Skeletal muscle tissue (tissue), 4 donors: ENCODE data around the gene NFATC1. TPM values are rescaled to one million over a fixed set of nuclear protein-coding genes. Genes with fewer than 3 reads are reported as not detected.

Source experiments
- H3K27ac ChIP-seq: one replicate; pipeline ENCODE4 v1.7.0; 2013; ENCODE audit warnings: mild to moderate bottlenecking, low read depth, low read length, inconsistent platforms
- H3K27me3 ChIP-seq, 3 donors: one replicate each; pipeline ENCODE4 v1.7.0; 2013; ENCODE audit warnings: low read length in 3 of 3; ENCODE audit not compliant: control insufficient read depth in 3 of 3, insufficient read depth in 3 of 3
- H3K36me3 ChIP-seq, 3 donors: one replicate each; pipeline ENCODE4 v1.7.0; 2013; ENCODE audit warnings: low read length in 3 of 3; ENCODE audit not compliant: control insufficient read depth in 3 of 3, insufficient read depth in 3 of 3
- H3K4me1 ChIP-seq, 3 donors: one replicate each; pipeline ENCODE4 v1.7.0; 2013; ENCODE audit warnings: low read length in 3 of 3, mild to moderate bottlenecking in 3 of 3; ENCODE audit not compliant: control insufficient read depth in 3 of 3, insufficient read depth in 3 of 3
- H3K4me3 ChIP-seq, 3 donors: one replicate each; pipeline ENCODE4 v1.7.0; 2013; ENCODE audit warnings: low read length in 3 of 3
- H3K9ac ChIP-seq, 3 donors: one replicate each; pipeline ENCODE4 v1.7.0; 2013; ENCODE audit warnings: low read length in 3 of 3, mild to moderate bottlenecking in 3 of 3, moderate library complexity in 2 of 3, low read depth in 1 of 3
- H3K9me3 ChIP-seq, 3 donors: one replicate each; pipeline ENCODE4 v1.7.0; 2013; ENCODE audit warnings: low read length in 3 of 3; ENCODE audit not compliant: control insufficient read depth in 3 of 3
- total RNA-seq: library from RNA; depleted of rRNA; stranded (reverse); fragments of >200 nt; gene quantifications from one replicate; pipeline ENCODE4 v1.2.3, GENCODE V29; 2014
- donor health status: Osteomylitis.

Gene NFATC1
- total RNA-seq, 1 donor from 2014 or later = 10.4 TPM

GRCh38 chr18:79545736-79546171 lies 150.0 kb downstream of the NFATC1 start:
- no peak overlapping the region for H3K4me3 ChIP-seq
- H3K27me3 ChIP-seq = peaks cover 14 to 34% (median 29%) of the 10 kb centered on the region in 3 donors
- H3K4me1 ChIP-seq = no peaks in the 10 kb centered on the region
- no peak overlapping the region for H3K27ac ChIP-seq
- H3K9ac ChIP-seq = no peak overlapping the region
- no peaks in the 10 kb centered on the region for H3K36me3 ChIP-seq
- no peaks in the 10 kb centered on the region for H3K9me3 ChIP-seq

- Histone ChIP-seq H3K4me3 (no peak overlapping the region), H3K36me3 (no peaks in the 10 kb centered on the region), H3K27me3 (peaks cover 14 to 34% (median 29%) of the 10 kb centered on the region in 3 donors), H3K4me1 (no peaks in the 10 kb centered on the region), H3K9ac (no peak overlapping the region), H3K9me3 (no peaks in the 10 kb centered on the region), H3K27ac (no peak overlapping the region)
Measured at GRCh38 chr18:79546781-79547272, 151.1 kb downstream of the NFATC1 start.

GRCh38 chr18:79547413-79548076 lies 151.8 kb downstream of the NFATC1 start:
- Histone ChIP-seq H3K27me3 (peaks cover 14 to 34% (median 33%) of the 10 kb centered on the region in 3 donors), H3K36me3 (no peaks in the 10 kb centered on the region), H3K9me3 (no peaks in the 10 kb centered on the region), H3K9ac (no peak overlapping the region), H3K4me1 (no peaks in the 10 kb centered on the region), H3K27ac (no peak overlapping the region), H3K4me3 (no peak overlapping the region)

GRCh38 chr18:79548077-79548450 lies 152.3 kb downstream of the NFATC1 start:
- no peaks in the 10 kb centered on the region for H3K9me3 ChIP-seq
- no peaks in the 10 kb centered on the region for H3K4me1 ChIP-seq
- peaks cover 14 to 34% (median 33%) of the 10 kb centered on the region in 3 donors for H3K27me3 ChIP-seq

GRCh38 chr18:79548621-79548985 lies 152.9 kb downstream of the NFATC1 start:
- H3K4me3 ChIP-seq = no peak overlapping the region
- no peaks in the 10 kb centered on the region for H3K4me1 ChIP-seq

More at GRCh38 chr18:79548077-79548450, 152.3 kb downstream of the NFATC1 start:
- Histone ChIP-seq H3K9ac (no peak overlapping the region), H3K36me3 (no peaks in the 10 kb centered on the region), H3K27ac (no peak overlapping the region), H3K4me3 (no peak overlapping the region)

GRCh38 chr18:79548986-79549637 lies 153.4 kb downstream of the NFATC1 start:
- no peak overlapping the region for H3K27ac ChIP-seq
- no peaks in the 10 kb centered on the region for H3K4me1 ChIP-seq
- no peak overlapping the region for H3K4me3 ChIP-seq
- H3K9me3 ChIP-seq = no peaks in the 10 kb centered on the region
- H3K36me3 ChIP-seq = no peaks in the 10 kb centered on the region
- peaks cover 14 to 41% (median 33%) of the 10 kb centered on the region in 3 donors for H3K27me3 ChIP-seq
- H3K9ac ChIP-seq = no peak overlapping the region

More at GRCh38 chr18:79548621-79548985, 152.9 kb downstream of the NFATC1 start:
- Histone ChIP-seq H3K27ac (no peak overlapping the region), H3K9me3 (no peaks in the 10 kb centered on the region), H3K9ac (no peak overlapping the region), H3K36me3 (no peaks in the 10 kb centered on the region), H3K27me3 (peaks cover 14 to 38% (median 33%) of the 10 kb centered on the region in 3 donors)

GRCh38 chr18:79549638-79550000 lies 153.9 kb downstream of the NFATC1 start:
- Histone ChIP-seq H3K9me3 (no peaks in the 10 kb centered on the region), H3K4me3 (no peak overlapping the region), H3K27me3 (peaks cover 14 to 41% (median 33%) of the 10 kb centered on the region in 3 donors), H3K4me1 (no peaks in the 10 kb centered on the region), H3K9ac (no peak overlapping the region), H3K27ac (no peak overlapping the region), H3K36me3 (no peaks in the 10 kb centered on the region)

GRCh38 chr18:79552140-79552631 lies 156.5 kb downstream of the NFATC1 start:
- H3K4me3 ChIP-seq = no peak overlapping the region
- H3K9ac ChIP-seq = no peak overlapping the region
- no peaks in the 10 kb centered on the region for H3K4me1 ChIP-seq
- H3K27me3 ChIP-seq = peaks cover 10 to 32% (median 24%) of the 10 kb centered on the region in 3 donors
- no peak overlapping the region for H3K27ac ChIP-seq
- H3K36me3 ChIP-seq = no peaks in the 10 kb centered on the region
- H3K9me3 ChIP-seq = no peaks in the 10 kb centered on the region

- Histone ChIP-seq H3K27ac (no peak overlapping the region), H3K4me3 (no peak overlapping the region), H3K27me3 (peaks cover 10 to 27% (median 22%) of the 10 kb centered on the region in 3 donors), H3K4me1 (no peaks in the 10 kb centered on the region), H3K9me3 (no peaks in the 10 kb centered on the region), H3K36me3 (no peaks in the 10 kb centered on the region), H3K9ac (no peak overlapping the region)
Measured at GRCh38 chr18:79552696-79553095, 157.0 kb downstream of the NFATC1 start.

GRCh38 chr18:79553154-79553553 lies 157.4 kb downstream of the NFATC1 start:
- no peak overlapping the region for H3K27ac ChIP-seq
- peaks cover 8 to 23% (median 18%) of the 10 kb centered on the region in 3 donors for H3K27me3 ChIP-seq
- no peaks in the 10 kb centered on the region for H3K9me3 ChIP-seq
- no peaks in the 10 kb centered on the region for H3K36me3 ChIP-seq
- no peak overlapping the region for H3K4me3 ChIP-seq
- H3K9ac ChIP-seq = no peak overlapping the region
- H3K4me1 ChIP-seq = no peaks in the 10 kb centered on the region
